ENCODE data around the gene SLC25A47.

The SLC25A47 gene

GRCh38 chr14:100323121-100323941 is at the start of gene SLC25A47:
Gene SLC25A47, plus strand, starts transcription at chr14:100323339. Its CDS starts 76 bp downstream, at chr14:100323415.
- Histone ChIP-seq H3K9me3 (no peaks in the 10 kb centered on the region), H3K4me3 (no peak within 1 kb of the TSS), H3K27me3 (no peaks in the 10 kb centered on the region), H3K27ac (no peak within 1 kb of the TSS), H3K36me3 (no peaks in the 10 kb centered on the region), H3K4me1 (peaks cover 0 to 4% (median 2%) of the 10 kb centered on the region in 4 donors)
- intact Hi-C loops (cut with DNase I; ENCODE audit: low total_unique reads), result no loop called here
- TF ChIP-seq CTCF (IDR thresholded peaks at IDR 0.05), result no peak
- DNase-seq, result no peak

GRCh38 chr14:100274250-100274649 is 48.9 kb upstream of the SLC25A47 start:
- intact Hi-C loops (cut with DNase I; ENCODE audit: low total_unique reads), result no loop called here
- peaks cover 0 to 15% (median 5%) of the 10 kb centered on the region in 4 donors for H3K4me1 ChIP-seq
- no peaks in the 10 kb centered on the region for H3K9me3 ChIP-seq
- H3K4me3 ChIP-seq, result no peak overlapping the region
- DNase-seq, result no peak
- no peak for TF ChIP-seq CTCF (IDR thresholded peaks at IDR 0.05)
- no peaks in the 10 kb centered on the region for H3K27me3 ChIP-seq
- peaks cover 0 to 14% (median 4%) of the 10 kb centered on the region in 3 donors for H3K36me3 ChIP-seq
- H3K27ac ChIP-seq, result no peak overlapping the region

- TF ChIP-seq CTCF (IDR thresholded peaks at IDR 0.05), result no peak
These were observed 47.9 kb upstream of the SLC25A47 start for GRCh38 chr14:100275214-100275613.

GRCh38 chr14:100278702-100279101 is 44.4 kb upstream of the SLC25A47 start:
- H3K27ac ChIP-seq, result no peak overlapping the region

More at GRCh38 chr14:100275214-100275613, 47.9 kb upstream of the SLC25A47 start:
- H3K9me3 ChIP-seq, result no peaks in the 10 kb centered on the region
- intact Hi-C loops (cut with DNase I; ENCODE audit: low total_unique reads), result no loop called here
- no peak overlapping the region for H3K4me3 ChIP-seq
- H3K27ac ChIP-seq, result no peak overlapping the region
- H3K36me3 ChIP-seq, result peaks cover 0 to 14% (median 4%) of the 10 kb centered on the region in 3 donors
- H3K4me1 ChIP-seq, result peaks cover 0 to 17% (median 8%) of the 10 kb centered on the region in 4 donors
- no peaks in the 10 kb centered on the region for H3K27me3 ChIP-seq
- no peak for DNase-seq

GRCh38 chr14:100279133-100279532 is 44.0 kb upstream of the SLC25A47 start:
- Histone ChIP-seq H3K4me1 (peaks cover 0 to 42% (median 8%) of the 10 kb centered on the region in 4 donors), H3K27me3 (no peaks in the 10 kb centered on the region), H3K27ac (no peak overlapping the region), H3K4me3 (no peak overlapping the region), H3K9me3 (no peaks in the 10 kb centered on the region), H3K36me3 (peaks cover 0 to 14% (median 4%) of the 10 kb centered on the region in 3 donors)
- intact Hi-C loops (cut with DNase I; ENCODE audit: low total_unique reads), result no loop called here
- TF ChIP-seq CTCF (IDR thresholded peaks at IDR 0.05), result no peak
- no peak for DNase-seq

More at GRCh38 chr14:100278702-100279101, 44.4 kb upstream of the SLC25A47 start:
- no peak overlapping the region for H3K4me3 ChIP-seq
- intact Hi-C loops (cut with DNase I; ENCODE audit: low total_unique reads), result no loop called here
- DNase-seq, result no peak
- H3K4me1 ChIP-seq, result peaks cover 0 to 40% (median 8%) of the 10 kb centered on the region in 4 donors
- no peaks in the 10 kb centered on the region for H3K27me3 ChIP-seq
- peak in 1 of 2 experiments; percentile 11 for TF ChIP-seq CTCF (IDR thresholded peaks at IDR 0.05)
- peaks cover 0 to 14% (median 4%) of the 10 kb centered on the region in 3 donors for H3K36me3 ChIP-seq
- H3K9me3 ChIP-seq, result no peaks in the 10 kb centered on the region
